ENCODE results near the gene ZC2HC1C. TPM values are rescaled to one million over a fixed set of nuclear protein-coding genes. Genes with fewer than 3 reads are reported as not detected.
A peak's percentile ranks its signal among the peaks of the same experiment; 100 is the strongest.

The ZC2HC1C gene
- total and polyA plus RNA-seq, 10 of the 15 experiments (the other 5 are each of a cell fraction or from before 2014, with no cell fraction given) = 0.92 to 3.7 (median 1.6) TPM

- H3K9ac ChIP-seq (ENCODE audit: control insufficient read depth, insufficient read depth, low read length) = no peak overlapping the region
- intact Hi-C loops (cut with micrococcal nuclease; ENCODE audit: unreplicated experiment) (no loop called here), in situ Hi-C loops (cut with MboI) (no loop called here)
- peaks cover 4% of the 10 kb centered on the region for H3K79me2 ChIP-seq (ENCODE audit: control insufficient read depth, insufficient read depth, low read length)
- peaks cover 0 to 2% of the 10 kb centered on the region in 2 experiments; a peak in 1 of 4 replicates for H3K36me3 ChIP-seq (ENCODE audit: control insufficient read depth in 2 of 2, insufficient read depth in 2 of 2, low read length in 1 of 2)
- no peak overlapping the region; the same call in 1 of the 2 replicates for H3K4me2 ChIP-seq (ENCODE audit: control insufficient read depth, insufficient read depth)
- H3K4me3 ChIP-seq = no peak overlapping the region
- DNase-seq (ENCODE audit: low read depth, low spot score) (no peak), FAIRE-seq (no peak), ATAC-seq (peak; percentile 80)
- no peaks in the 10 kb centered on the region for H3K27me3 ChIP-seq (replicated peaks in 1 of 2; ENCODE audit: control insufficient read depth in 2 of 2, insufficient read depth in 2 of 2, low read length in 1 of 2)
- SMC1A ChIA-PET (ENCODE audit: uncharacterized antibody, unreplicated experiment) = interaction anchor here (1.5 kb wide), 1 partner anchor 101 kb away, joined by 3 read pairs; no protein-coding TSS in a partner anchor
- H4K20me1 ChIP-seq (ENCODE audit: control insufficient read depth, insufficient read depth) = no peaks in the 10 kb centered on the region
- WGBS (ENCODE audit: insufficient coverage, insufficient replicate concordance, low lambda C conversion rate, missing lambda C conversion rate) = 33% methylated on average over 6 of the region's 6 CpGs
- CTCF ChIA-PET = interaction anchor here (0.7 to 1.5 kb wide), 4 partner anchors 20 to 181 kb away, joined by 3 to 4 read pairs (median 4); partner anchors contain the start of gene ACYP1
- no peaks in the 10 kb centered on the region for H3K4me1 ChIP-seq (ENCODE audit: control insufficient read depth, insufficient read depth, low read length)
- RAD21 ChIA-PET (ENCODE audit: unreplicated experiment) = interaction anchor here (1.0 kb wide), 1 partner anchor 80 kb away, joined by 3 read pairs; no protein-coding TSS in a partner anchor
- no peaks in the 10 kb centered on the region for H3K9me3 ChIP-seq (replicated peaks; ENCODE audit: control insufficient read depth, insufficient read depth, low read length)
- no peak overlapping the region for H2AFZ ChIP-seq (ENCODE audit: control insufficient read depth, low read depth, low read length)
- BruUV-seq (replicated peaks) = no TSS peak
- POLR2A ChIA-PET = interaction anchor here (0.7 to 1.8 kb wide), 4 partner anchors 21 to 79 kb away, joined by 3 to 9 read pairs (median 3); partner anchors contain the start of genes ACYP1 and ZC2HC1C
- H3K27ac ChIP-seq (ENCODE audit: control insufficient read depth, insufficient read depth) = 0 out of 2 replicates have a peak overlapping the region, but pooled peaks have one; percentile 6
- TF ChIP-seq SMARCA5 (IDR thresholded peaks at IDR 0.05) (no peak), IKZF1 (conservative IDR thresholded peaks at IDR 0.05) (peak; percentile 35; the same call in 1 of the 2 replicates), ZNF217 (IDR thresholded peaks at IDR 0.05) (no peak), RAD51 (IDR thresholded peaks at IDR 0.05) (no peak), STAT1 (conservative IDR thresholded peaks at IDR 0.05) (no peak), HDAC6 (IDR thresholded peaks at IDR 0.05; ENCODE audit: unreplicated experiment) (no peak), EP300 (IDR thresholded peaks at IDR 0.05; ENCODE audit: borderline replicate concordance in 1 of 2, control insufficient read depth in 1 of 2, low read depth in 2 of 2, low read length in 2 of 2) (no peak), ATF3 (IDR thresholded peaks at IDR 0.05; ENCODE audit: borderline replicate concordance, extremely low read depth, low read depth, low read length) (no peak), KAT2A (conservative IDR thresholded peaks at IDR 0.05; ENCODE audit: control insufficient read depth, low read depth, low read length) (no peak), TCF12 (IDR thresholded peaks at IDR 0.05; ENCODE audit: low read depth, low read length) (peak; percentile 56; the same call in 1 of the 2 replicates), USF2 (IDR thresholded peaks at IDR 0.05; ENCODE audit: borderline replicate concordance, low read depth, low read length) (no peak), MTA2 (IDR thresholded peaks at IDR 0.05; ENCODE audit: low read depth) (0 out of 2 replicates have a peak, but pooled peaks have one; percentile 49), IRF3 (IDR thresholded peaks at IDR 0.05) (no peak), PKNOX1 (IDR thresholded peaks at IDR 0.05) (no peak), IRF4 (IDR thresholded peaks at IDR 0.05; ENCODE audit: low read depth, low read length) (no peak), REST (IDR thresholded peaks at IDR 0.05; ENCODE audit: low read depth, low read length) (no peak), ASH2L (IDR thresholded peaks at IDR 0.05; ENCODE audit: borderline replicate concordance, low read depth) (no peak), NR2F1 (conservative IDR thresholded peaks at IDR 0.05) (0 out of 2 replicates have a peak, but pooled peaks have one; percentile 31)
Measured at GRCh38 chr14:75042035-75042434, 27.4 kb upstream of the ZC2HC1C start.

Data from GM12878 (cell line).